Heart left ventricle (tissue), 13 donors: Measurements from ENCODE around the gene TRIM44.

Experiments used
- POLR2A ChIP-seq, 2 donors: fragments of 450-650 bp; IDR thresholded peaks; one replicate each; pipeline ENCODE4 v1.6.1; 2017; ENCODE audit warnings: antibody characterized with exemption in 2 of 2, mild to moderate bottlenecking in 2 of 2, moderate library complexity in 2 of 2
- TF ChIP-seq, protein P1 (sequence below), 12 donors: fragments of 200-600 bp; sonication (generic) in 4 of 12; IDR thresholded peaks; one replicate each; pipeline versions ENCODE4 v1.5.0 to v1.8.0; 2018 to 2022; ENCODE audit warnings: antibody characterized with exemption in 12 of 12, mild to moderate bottlenecking in 5 of 12
- donor health status: ischemic (EF 13 %, LVEDD 7.1; RV severe dilation, severe dysfunction).
- donor health status: DM: no; HTN: yes; CAD: no.
- donor health status: DM: no; HTN: no; CAD: no.
- donor health status: ischemic (EF 25% LVEDD 6.9; RV normal size, moderate dysfunction).
- donor health status: ischemic (EF 25% LVEDD 5.7; RV mildly dilated, moderate dysfunction).
- donor health status: ischemic (EF 35%, LVEDD 5.7; RV mildly dilated, moderate dysfunction).
- donor health status: nonischemic (EF 11% LVEDD 7.7; RV severe dilation, severe dysfunction).
- donor health status: DM: yes; HTN: yes; CAD: no.
- donor health status: PGD.
- donor health status: ischemic (EF 29% LVEDD 5.4; RV normal size, mild dysfunction).
- donor health status: nonischemic (EF 23%, LVEDD 6.1; RV moderate dilation, normal function).

DNA sequence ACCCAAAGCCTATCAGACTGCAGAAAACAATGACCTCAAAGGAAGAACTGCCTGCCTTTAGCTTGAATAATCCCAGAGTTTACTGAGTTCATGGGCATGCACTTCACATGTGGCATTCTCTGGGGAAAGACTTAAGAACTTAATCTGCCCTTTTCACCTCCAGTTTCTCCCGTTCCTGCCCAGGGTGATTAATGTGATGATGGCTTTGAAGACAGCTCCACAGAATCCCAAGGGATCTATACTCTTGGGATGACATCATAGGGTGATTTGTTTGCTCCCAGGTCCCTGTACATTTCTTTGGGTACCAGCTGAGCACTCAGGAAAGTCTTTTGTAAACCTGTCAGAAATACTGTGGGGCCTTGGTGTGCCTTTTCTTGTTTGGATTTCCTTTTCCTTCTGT lies 30.3 kb upstream of the TRIM44 start:
- TF ChIP-seq, protein P1, sequence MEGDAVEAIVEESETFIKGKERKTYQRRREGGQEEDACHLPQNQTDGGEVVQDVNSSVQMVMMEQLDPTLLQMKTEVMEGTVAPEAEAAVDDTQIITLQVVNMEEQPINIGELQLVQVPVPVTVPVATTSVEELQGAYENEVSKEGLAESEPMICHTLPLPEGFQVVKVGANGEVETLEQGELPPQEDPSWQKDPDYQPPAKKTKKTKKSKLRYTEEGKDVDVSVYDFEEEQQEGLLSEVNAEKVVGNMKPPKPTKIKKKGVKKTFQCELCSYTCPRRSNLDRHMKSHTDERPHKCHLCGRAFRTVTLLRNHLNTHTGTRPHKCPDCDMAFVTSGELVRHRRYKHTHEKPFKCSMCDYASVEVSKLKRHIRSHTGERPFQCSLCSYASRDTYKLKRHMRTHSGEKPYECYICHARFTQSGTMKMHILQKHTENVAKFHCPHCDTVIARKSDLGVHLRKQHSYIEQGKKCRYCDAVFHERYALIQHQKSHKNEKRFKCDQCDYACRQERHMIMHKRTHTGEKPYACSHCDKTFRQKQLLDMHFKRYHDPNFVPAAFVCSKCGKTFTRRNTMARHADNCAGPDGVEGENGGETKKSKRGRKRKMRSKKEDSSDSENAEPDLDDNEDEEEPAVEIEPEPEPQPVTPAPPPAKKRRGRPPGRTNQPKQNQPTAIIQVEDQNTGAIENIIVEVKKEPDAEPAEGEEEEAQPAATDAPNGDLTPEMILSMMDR (IDR thresholded peaks at IDR 0.05): no peak
- no peak for TF ChIP-seq POLR2A (IDR thresholded peaks at IDR 0.05)
